ENCODE results near the gene NPTXR.

NPTXR gene

DNA sequence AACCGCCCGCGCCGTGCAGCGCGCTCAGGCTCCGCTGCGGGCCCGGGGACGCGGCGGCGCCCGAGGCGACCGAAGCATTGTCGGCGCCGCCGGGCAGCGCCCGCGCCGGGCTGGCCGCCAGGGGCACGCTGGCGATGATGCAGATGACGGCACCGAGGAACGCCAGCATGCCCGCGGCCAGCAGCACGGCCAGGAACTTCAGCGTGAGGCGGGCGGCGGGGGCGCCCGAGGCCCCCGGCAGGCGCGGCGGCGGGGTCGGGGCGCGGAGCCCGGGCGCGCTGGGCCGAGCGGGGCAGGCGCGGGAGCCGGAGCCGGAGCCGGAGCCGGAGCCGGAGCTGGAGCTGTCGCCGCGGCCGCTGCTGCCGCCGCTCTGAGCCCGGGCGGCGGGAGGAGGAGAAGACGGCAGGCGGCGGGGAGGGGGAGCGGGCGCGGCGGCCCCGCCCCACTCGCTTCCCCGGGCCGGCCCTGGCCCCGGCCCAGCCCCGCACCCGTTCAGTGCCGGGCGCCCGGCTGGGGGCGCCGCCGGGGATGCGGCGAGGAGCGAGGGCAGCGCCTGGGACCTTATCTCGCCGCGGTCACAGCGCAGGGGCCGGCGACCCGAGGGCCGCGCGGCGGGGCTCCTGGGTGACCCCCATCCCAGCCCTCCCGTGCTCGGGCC lies at the start of gene NPTXR:
Gene NPTXR (minus strand): TSS at position 372 of the 658 bp plus-strand sequence.
- DNase-seq, result peak; percentile 53 to 54

- DNase-seq, result no peak
Observed at GRCh38 chr22:38891256-38891655, 47.4 kb upstream of the NPTXR start.

DNA sequence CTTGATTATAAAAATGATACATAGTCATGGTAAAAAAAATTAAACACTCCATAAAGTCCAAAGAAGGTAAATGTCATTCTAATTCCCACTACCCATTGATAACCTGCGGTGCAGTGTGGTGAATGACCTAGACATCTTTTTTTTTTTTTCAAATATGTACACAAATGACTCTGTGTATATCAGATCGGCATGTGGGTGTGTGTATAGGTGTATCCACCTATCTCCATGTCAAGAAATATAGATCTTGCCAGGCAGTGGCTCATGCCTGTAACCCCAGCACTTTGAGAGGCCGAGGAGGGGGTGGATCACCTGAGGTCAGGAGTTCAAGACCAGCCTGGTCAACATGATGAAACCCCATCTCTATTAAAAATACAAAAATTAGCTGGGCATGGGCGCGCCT lies 46.5 kb upstream of the NPTXR start:
- DNase-seq, result no peak

GRCh38 chr22:38886333-38886732 lies 42.5 kb upstream of the NPTXR start:
- DNase-seq, result no peak

DNA sequence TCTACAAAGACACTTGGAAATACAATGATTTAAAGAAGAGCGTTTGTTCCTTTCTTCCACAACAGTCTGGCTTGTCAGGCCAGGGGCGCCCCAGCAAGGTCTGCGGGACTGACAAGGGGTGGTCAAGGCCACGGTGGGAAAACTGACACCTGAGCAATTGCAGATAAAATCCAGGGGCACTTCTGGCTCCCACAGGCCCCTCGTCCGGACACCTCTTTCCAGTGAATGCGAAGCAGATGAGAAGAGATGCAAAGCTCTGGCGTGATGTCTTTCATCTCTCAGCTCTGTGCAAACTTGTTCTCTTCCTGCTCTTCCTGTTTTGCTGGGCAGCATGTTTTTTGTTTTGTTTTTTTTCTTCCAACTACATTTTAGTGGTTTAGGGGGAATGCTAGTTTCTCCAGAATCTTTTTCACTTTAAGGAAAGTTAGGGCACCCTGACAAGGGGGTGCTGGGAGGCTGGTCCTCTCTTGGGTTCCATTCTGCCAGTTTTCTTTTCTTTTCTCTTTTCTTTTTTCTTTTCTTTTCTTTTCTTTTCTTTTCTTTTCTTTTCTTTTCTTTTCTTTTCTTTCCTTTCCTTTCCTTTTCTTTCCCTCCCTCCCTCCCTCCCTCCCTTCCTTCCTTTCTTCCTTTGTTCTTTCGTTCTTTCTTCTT lies 39.3 kb upstream of the NPTXR start:
- DNase-seq, result no peak

DNA sequence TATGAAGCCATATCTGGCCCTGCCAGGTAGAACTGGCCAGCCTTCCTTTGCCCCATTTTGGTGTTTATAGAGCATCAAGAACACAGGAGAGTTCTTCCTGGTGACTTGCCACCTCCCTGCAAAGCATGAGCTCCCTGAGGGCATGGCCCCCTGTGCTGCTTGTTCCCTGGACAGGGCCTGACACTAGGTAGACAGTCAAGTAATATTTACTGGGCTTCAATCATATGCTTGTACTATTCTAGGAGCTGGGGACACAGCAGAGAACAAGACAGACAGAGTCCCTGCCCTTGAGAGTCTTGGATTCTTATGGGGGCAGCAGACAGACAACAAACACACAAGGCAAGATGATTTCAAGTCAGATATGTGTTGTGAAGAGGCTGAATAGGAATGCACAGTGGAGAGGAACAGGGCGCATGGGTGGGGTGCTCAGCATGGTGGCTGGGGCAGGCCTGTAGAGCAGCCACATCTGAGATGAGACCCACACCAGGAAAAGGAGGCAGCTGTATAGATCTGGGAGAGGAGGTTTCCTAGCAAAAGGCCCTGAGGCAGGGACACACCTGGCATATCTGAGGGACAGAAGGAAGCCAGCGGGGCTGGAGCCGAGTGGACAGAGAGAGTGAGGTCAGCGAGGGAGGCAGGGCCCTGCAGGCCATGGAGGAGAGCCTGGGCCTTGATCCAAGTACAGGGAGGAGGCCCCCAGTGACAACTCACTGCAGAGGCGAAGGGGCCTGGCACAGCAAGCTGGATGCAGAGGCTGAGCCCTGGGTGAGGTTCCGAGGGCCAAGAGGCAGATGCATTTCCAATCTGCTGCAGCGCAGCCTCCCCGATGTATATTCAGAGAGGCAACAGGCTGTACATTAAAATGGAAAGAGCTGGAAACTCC lies 38.4 kb upstream of the NPTXR start:
- DNase-seq, result no peak

- peak; percentile 12 to 46 for DNase-seq
Observed at GRCh38 chr22:38881464-38881871, 37.6 kb upstream of the NPTXR start.

DNA sequence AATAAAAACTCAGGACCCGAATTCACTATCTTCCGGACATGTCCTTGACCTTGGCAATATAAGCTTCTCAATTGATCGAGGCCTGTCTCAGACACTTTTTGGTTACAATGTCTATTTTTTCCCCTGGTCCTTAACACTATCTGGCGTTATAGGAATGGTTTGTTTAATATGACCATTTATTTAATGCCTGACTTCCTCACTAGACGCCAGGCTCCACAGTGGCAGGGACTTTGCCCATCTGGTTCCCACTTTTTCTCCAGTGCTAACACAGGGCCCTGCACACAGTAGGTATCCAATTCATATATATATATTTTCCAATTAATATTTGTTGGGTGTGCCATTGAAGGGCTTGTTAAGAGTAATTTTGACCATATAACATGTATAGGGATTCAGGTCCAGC lies 36.1 kb upstream of the NPTXR start:
- DNase-seq, result no peak

GRCh38 chr22:38879108-38879729 lies 35.4 kb upstream of the NPTXR start:
- no peak for DNase-seq

- DNase-seq, result no peak
Observed at GRCh38 chr22:38878001-38878400, 34.2 kb upstream of the NPTXR start.

DNA sequence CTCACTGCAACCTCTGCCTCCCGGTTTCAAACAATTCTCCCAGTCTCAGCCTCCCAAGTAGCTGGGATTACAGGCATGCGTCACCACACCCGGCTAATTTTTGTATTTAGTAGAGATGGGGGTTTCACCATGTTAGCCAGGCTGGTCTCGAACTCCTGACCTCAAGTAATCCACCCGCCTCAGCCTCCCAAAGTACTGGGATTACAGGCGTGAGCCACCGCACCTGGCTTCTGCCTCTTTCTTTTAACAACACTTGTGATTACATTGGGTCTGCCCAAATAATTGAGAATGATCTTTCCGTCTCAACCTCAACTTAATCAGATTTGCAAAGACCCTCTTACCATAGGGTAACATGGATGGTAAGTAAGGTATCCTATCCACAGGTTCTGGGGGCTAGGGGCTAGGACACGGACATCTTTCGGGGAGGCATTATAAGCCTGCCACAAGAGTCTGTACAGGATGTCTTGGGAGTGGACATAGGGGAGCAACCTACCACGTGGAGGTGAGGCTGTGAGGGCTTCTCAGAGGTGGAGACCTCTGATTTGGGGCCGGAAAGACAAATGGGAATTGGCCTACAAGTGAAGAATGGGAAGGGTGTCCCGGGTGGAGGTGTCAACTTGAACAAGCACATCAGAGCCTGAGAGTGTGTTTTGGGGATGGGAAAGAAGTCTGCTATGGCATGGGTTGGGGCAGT lies 30.8 kb upstream of the NPTXR start:
- DNase-seq, result no peak

- DNase-seq, result no peak
Observed at GRCh38 chr22:38873469-38874411, 29.9 kb upstream of the NPTXR start.

- peak; percentile 35 to 57 for DNase-seq
Observed at GRCh38 chr22:38872831-38873248, 29.0 kb upstream of the NPTXR start.

- DNase-seq, result peak; percentile 91 to 93
Observed at GRCh38 chr22:38872172-38872830, 28.5 kb upstream of the NPTXR start, which contains the start of gene CBX6. Gene CBX6 (minus strand): TSS chr22:38872216. CDS start chr22:38872190, 26 bp downstream.

DNA sequence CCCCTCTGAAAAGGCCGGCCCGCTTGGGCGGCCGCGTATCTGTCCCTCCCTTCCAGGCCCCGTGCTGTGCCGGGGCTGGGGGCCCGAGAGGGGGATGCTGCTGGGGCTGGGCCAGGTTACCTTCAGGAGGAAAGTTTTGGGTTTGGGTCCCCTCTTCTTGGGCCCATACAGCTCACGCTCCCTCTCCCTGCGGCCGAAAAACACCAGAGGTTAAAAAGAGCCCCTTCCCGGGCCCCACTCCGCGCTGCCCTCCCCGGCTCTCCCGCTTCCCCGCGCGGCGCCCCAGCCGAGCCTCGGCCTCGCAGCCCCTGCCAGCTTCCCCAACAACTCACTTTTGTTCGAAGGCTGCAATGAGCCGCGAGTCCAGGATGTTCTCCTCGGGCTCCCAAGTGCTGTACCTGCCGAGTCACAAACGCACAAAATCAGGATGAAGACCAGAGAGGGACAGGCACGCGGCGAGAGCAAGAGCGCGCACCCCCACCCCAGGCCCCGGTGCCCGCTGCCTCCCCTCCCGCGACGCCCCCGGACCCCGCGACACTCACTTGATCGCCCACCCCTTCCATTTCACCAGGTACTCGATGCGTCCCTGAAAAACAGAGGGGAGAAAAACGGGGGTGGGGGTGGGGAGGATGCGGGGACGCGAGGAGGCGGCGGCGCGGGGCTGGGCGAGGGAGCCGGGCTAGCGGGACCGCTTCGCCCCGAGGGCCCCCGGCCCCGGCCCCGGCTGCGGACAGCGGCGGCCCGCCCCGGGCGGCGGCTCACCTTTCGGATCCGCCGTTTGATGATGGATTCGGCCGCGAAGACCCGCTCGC lies 27.7 kb upstream of the NPTXR start:
- no peak for DNase-seq

DNA sequence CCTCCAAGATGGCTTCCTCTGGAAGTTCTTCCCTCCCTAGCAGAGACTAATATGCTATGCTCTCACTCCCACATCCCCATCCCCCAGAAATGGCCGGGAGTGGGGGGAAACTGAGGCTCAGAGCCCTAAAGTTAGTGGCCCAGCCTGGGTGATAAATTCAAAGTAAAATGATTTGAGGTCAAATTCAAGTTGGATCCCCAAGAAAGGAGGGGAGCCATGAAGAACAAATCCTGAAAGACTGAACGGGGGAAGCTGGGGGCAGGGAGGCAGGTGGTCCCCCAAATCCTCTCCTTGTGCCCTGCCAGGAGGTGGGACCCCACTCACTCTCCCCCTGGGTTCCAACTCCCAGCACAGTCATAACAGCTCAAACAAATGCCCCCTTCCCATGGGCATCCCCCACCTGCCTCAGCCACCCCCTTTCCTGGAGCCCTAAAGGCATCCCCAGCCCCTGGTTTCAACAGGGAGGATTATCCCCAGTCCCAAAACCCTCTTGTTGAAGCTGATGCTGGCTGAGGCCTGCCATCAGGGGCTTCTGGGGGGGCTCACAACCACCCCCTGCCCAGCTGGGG lies 27.0 kb upstream of the NPTXR start:
- no peak for DNase-seq

- DNase-seq, result peak; percentile 62 to 64
Observed at GRCh38 chr22:38870312-38870741, 26.5 kb upstream of the NPTXR start.

DNA sequence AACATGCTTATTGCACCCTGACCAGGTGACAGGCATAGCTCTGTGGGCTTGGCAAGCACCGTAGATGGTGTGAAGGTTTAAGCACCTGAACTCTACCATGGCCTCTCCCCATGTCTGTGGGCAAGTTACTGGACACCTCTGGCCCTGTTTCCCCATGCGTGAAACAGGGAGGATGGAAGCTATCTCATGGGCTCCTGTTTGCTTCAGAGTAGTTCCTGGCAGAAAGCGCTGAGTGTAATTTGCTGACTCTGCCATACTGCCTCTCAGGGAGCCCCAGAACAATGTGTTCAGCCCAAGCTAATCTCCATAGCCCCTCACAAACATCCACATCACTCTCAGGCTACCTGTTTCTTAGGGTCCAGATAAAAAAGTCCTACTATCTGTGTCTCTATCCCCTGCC lies 25.8 kb upstream of the NPTXR start:
- no peak for DNase-seq

GRCh38 chr22:38868886-38869381 lies 25.1 kb upstream of the NPTXR start:
- peak; percentile 35 to 67 for DNase-seq

All from hippocampal formation (tissue), 2 donors.